ENCODE measurements around the gene ZNF629. TPM values are rescaled to one million over a fixed set of nuclear protein-coding genes. Genes with fewer than 3 reads are reported as not detected.

Gene ZNF629
- total RNA-seq, 4 donors from 2014 or later: 12.3 to 16.5 (median 14.5) TPM

DNA sequence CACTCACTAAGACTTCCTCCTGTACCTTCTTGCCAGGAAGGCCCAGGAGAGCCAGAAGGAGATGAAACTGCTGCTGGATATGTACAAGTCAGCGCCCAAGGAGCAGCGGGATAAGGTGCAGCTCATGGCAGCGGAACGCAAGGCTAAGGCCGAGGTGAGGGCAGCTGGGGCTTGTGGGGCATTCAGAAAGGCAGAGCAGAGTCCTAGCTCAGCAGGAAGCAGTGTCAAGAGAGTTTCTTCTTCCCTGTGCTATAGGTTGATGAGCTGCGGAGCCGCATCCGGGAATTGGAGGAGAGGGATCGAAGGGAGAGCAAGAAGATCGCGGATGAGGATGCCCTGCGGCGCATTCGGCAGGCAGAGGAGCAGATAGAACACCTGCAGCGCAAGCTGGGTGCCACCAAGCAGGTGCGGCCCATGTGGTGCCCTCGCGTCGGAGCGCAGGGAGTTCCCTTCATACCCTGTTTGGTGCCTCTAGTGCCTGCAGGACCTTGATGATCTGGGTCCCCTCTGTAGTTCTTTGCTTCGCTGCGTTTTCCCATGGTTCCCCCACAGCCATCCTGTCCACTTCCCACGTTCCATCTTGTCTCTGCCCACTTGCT, 18.3 kb downstream of the ZNF629 start:
- no peaks in the 10 kb centered on the region for H3K9me3 ChIP-seq
- 69 to 100% methylated on average over 5 to 7 of the region's 23 CpGs for WGBS, 2 donors (ENCODE audit: low coverage in 1 of 2)
- ATAC-seq: no peak
- H3K4me3 ChIP-seq: no peak overlapping the region
- H3K36me3 ChIP-seq: peaks cover 0 to 100% of the 10 kb centered on the region in 2 donors
- H3K27me3 ChIP-seq: no peaks in the 10 kb centered on the region
- TF ChIP-seq EP300 (IDR thresholded peaks at IDR 0.05) (no peak), POLR2AphosphoS5 (IDR thresholded peaks at IDR 0.05) (no peak), POLR2A (IDR thresholded peaks at IDR 0.05) (no peak)
- TF ChIP-seq, protein P1, sequence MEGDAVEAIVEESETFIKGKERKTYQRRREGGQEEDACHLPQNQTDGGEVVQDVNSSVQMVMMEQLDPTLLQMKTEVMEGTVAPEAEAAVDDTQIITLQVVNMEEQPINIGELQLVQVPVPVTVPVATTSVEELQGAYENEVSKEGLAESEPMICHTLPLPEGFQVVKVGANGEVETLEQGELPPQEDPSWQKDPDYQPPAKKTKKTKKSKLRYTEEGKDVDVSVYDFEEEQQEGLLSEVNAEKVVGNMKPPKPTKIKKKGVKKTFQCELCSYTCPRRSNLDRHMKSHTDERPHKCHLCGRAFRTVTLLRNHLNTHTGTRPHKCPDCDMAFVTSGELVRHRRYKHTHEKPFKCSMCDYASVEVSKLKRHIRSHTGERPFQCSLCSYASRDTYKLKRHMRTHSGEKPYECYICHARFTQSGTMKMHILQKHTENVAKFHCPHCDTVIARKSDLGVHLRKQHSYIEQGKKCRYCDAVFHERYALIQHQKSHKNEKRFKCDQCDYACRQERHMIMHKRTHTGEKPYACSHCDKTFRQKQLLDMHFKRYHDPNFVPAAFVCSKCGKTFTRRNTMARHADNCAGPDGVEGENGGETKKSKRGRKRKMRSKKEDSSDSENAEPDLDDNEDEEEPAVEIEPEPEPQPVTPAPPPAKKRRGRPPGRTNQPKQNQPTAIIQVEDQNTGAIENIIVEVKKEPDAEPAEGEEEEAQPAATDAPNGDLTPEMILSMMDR (IDR thresholded peaks at IDR 0.05): no peak
- no peak overlapping the region for H3K27ac ChIP-seq
- H3K4me1 ChIP-seq: peaks cover 0 to 12% (median 1%) of the 10 kb centered on the region in 3 donors

DNA sequence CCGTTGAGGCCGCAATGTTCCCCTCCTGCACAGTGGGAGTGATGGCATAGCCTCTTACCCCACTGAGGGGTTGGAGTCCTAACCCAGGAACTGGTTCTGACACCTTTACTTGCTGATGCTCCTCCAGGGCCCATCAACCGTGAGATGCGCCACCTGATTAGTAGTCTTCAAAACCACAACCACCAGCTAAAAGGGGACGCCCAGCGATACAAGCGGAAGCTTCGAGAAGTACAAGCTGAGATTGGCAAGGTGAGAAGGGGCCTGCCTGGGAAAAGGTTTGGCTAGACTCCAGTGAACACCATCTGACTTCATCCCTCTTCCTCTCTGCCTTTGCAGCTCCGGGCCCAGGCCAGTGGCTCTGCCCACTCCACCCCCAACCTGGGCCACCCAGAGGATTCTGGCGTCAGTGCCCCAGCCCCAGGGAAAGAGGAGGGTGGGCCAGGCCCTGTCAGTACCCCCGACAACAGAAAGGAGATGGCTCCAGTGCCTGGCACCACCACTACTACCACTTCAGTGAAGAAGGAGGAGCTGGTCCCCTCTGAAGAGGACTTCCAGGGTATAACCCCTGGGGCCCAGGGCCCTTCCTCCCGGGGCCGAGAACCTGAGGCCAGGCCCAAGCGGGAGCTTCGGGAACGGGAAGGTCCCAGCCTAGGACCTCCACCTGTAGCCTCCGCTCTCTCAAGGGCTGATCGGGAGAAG, 19.1 kb downstream of the ZNF629 start:
- TF ChIP-seq POLR2A (IDR thresholded peaks at IDR 0.05): no peak
- TF ChIP-seq, protein P1 (IDR thresholded peaks at IDR 0.05): no peak
- TF ChIP-seq EP300 (IDR thresholded peaks at IDR 0.05): no peak
- TF ChIP-seq POLR2AphosphoS5 (IDR thresholded peaks at IDR 0.05): no peak
- Histone ChIP-seq H3K36me3 (peaks cover 0 to 99% of the 10 kb centered on the region in 2 donors), H3K27ac (no peak overlapping the region), H3K27me3 (no peaks in the 10 kb centered on the region), H3K4me1 (peaks cover 5 to 20% (median 9%) of the 10 kb centered on the region in 3 donors), H3K4me3 (no peak overlapping the region), H3K9me3 (no peaks in the 10 kb centered on the region)
- WGBS, 2 donors (ENCODE audit: low coverage in 1 of 2): 84 to 89% methylated on average over 2 to 10 of the region's 18 CpGs
- ATAC-seq: no peak

GRCh38 chr16:30766933-30767284, 20.1 kb downstream of the ZNF629 start:
- peaks cover 0 to 89% of the 10 kb centered on the region in 2 donors for H3K36me3 ChIP-seq

GRCh38 chr16:30766206-30766932, 20.6 kb downstream of the ZNF629 start:
- H3K27me3 ChIP-seq: no peaks in the 10 kb centered on the region
- TF ChIP-seq POLR2AphosphoS5 (IDR thresholded peaks at IDR 0.05): no peak
- TF ChIP-seq, protein P1 (IDR thresholded peaks at IDR 0.05): no peak
- TF ChIP-seq EP300 (IDR thresholded peaks at IDR 0.05): no peak
- no peak for TF ChIP-seq POLR2A (IDR thresholded peaks at IDR 0.05)
- H3K36me3 ChIP-seq: peaks cover 0 to 84% of the 10 kb centered on the region in 2 donors
- H3K9me3 ChIP-seq: no peaks in the 10 kb centered on the region
- H3K4me3 ChIP-seq: no peak overlapping the region
- 65 to 75% methylated on average over 4 to 9 of the region's 29 CpGs for WGBS, 2 donors (ENCODE audit: low coverage in 1 of 2)
- H3K4me1 ChIP-seq: peaks cover 5 to 29% (median 14%) of the 10 kb centered on the region in 3 donors
- H3K27ac ChIP-seq: no peak overlapping the region
- no peak for ATAC-seq

More at GRCh38 chr16:30766933-30767284, 20.1 kb downstream of the ZNF629 start:
- Histone ChIP-seq H3K27me3 (no peaks in the 10 kb centered on the region), H3K27ac (no peak overlapping the region), H3K4me3 (no peak overlapping the region), H3K4me1 (peaks cover 5 to 26% (median 12%) of the 10 kb centered on the region in 3 donors), H3K9me3 (no peaks in the 10 kb centered on the region)
- WGBS, 2 donors (ENCODE audit: low coverage in 1 of 2): 68 to 78% methylated on average over 4 of the region's 4 CpGs
- TF ChIP-seq POLR2A (IDR thresholded peaks at IDR 0.05): no peak
- TF ChIP-seq, protein P1 (IDR thresholded peaks at IDR 0.05): no peak
- TF ChIP-seq EP300 (IDR thresholded peaks at IDR 0.05): no peak
- no peak for TF ChIP-seq POLR2AphosphoS5 (IDR thresholded peaks at IDR 0.05)
- ATAC-seq: no peak

Measured in gastroesophageal sphincter (tissue), 4 donors.